ENCODE data around the gene C3orf38.
A peak's percentile ranks its signal among the peaks of the same experiment; 100 is the strongest.

Gene C3orf38

DNA sequence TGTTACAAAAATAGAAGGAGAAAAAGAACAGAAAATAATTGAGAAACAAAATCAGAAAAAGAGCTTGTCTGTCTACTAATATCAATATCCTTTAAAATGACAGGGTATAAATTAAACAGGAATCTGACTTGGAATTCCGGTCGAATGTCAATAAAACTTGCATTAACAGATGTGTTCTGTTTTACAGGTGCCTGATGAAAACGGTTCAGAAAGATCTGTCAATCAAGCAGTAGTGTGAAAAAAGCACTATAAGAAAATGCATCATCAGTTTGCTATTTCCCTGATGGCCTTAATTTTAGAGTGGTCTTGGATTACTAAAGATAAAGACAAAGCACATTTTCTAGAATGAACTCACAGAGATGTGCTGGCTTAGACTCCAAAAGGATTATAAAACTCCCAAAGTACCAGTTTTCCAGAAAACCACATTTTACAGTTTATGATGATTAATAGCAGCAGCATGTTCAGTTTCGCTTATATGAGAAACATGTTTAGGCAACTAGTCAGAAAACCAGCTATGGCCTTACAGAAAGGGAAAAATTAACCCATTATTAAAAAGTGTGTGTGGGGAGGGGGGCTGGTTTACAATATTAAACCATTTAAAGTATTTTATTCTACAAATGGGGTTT lies 8.2 kb upstream of the C3orf38 start:
- peak; percentile 50 for DNase-seq (ENCODE audit: low read depth, low spot score)
- no peak overlapping the region for H3K4me3 ChIP-seq (ENCODE audit: low read depth, low read length)
- TF ChIP-seq, protein P1, sequence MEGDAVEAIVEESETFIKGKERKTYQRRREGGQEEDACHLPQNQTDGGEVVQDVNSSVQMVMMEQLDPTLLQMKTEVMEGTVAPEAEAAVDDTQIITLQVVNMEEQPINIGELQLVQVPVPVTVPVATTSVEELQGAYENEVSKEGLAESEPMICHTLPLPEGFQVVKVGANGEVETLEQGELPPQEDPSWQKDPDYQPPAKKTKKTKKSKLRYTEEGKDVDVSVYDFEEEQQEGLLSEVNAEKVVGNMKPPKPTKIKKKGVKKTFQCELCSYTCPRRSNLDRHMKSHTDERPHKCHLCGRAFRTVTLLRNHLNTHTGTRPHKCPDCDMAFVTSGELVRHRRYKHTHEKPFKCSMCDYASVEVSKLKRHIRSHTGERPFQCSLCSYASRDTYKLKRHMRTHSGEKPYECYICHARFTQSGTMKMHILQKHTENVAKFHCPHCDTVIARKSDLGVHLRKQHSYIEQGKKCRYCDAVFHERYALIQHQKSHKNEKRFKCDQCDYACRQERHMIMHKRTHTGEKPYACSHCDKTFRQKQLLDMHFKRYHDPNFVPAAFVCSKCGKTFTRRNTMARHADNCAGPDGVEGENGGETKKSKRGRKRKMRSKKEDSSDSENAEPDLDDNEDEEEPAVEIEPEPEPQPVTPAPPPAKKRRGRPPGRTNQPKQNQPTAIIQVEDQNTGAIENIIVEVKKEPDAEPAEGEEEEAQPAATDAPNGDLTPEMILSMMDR (IDR thresholded peaks at IDR 0.05; ENCODE audit: low read depth, low read length), result no peak
- in situ Hi-C loops (cut with HindIII; ENCODE audit: low sequenced_read_pairs), result no loop called here

DNA sequence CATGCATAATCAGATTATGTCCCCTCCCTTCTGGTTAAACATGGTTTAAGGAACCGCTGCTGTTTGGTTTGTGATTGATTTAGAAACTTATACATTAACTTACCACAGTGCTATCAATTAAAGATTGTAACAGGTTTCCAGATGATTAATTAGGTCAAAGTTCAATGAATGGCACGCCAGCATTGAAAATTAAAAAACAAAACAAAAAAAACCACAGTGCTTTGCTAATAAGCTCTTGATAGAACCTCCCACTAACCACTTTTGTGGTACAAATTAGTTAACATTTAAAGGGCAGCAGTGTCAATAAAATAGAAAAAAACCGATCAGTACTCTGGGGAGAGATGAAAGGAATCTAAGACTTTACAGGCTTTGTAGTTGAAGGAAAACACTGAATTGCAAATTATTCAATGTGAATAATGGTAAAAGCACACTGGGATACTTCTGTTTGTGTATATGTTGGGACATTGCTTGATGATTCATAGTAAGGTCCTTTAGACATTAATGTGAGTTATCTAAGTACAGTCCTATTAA lies 7.6 kb upstream of the C3orf38 start:
- DNase-seq (ENCODE audit: low read depth, low spot score), result peak; percentile 19
- TF ChIP-seq, protein P1 (IDR thresholded peaks at IDR 0.05; ENCODE audit: low read depth, low read length), result no peak
- H3K4me3 ChIP-seq (ENCODE audit: low read depth, low read length), result no peak overlapping the region
- in situ Hi-C loops (cut with HindIII; ENCODE audit: low sequenced_read_pairs), result no loop called here

DNA sequence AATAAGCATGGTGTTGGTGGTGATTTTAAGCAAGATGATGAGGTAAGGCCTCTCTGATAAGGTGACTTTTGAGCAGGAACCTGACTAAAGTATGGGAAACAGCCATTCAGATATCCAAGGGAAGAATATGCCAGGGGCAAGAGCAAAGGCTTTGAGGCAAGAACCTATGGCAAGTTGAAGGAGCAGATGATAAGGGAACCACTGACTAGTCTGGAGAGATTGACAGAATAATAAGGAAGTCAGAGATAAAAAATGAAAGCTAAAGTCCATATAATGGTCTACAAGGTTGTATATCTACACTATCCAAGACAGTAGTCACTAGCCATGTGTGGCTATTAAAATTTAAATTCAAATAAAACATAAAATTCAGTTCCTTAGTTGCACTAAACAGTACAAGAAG lies 2.5 kb upstream of the C3orf38 start:
- in situ Hi-C loops (cut with HindIII; ENCODE audit: low sequenced_read_pairs), result no loop called here
- no peak for DNase-seq (ENCODE audit: low read depth, low spot score)
- TF ChIP-seq, protein P1 (IDR thresholded peaks at IDR 0.05; ENCODE audit: low read depth, low read length), result no peak

DNA sequence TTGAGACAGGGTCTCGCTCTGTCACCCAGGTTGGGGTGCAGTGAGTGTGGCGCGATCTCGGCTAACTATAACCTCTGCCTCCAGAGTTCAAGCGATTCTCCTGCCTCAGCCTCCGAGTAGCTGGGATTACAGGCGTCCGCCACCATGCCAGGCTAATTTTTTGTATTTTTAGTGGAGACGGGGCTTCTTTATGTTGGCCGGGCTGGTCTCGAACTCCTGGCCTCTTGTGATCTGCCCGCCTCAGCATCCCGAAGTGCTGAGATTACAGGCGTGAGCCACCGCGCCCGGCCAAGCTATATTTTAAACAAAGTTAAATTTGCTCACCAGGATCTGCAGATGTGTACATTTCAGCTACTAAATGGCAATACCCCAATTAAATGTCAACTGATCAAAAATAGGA lies 1.1 kb upstream of the C3orf38 start:
- in situ Hi-C loops (cut with HindIII; ENCODE audit: low sequenced_read_pairs), result no loop called here
- H3K4me3 ChIP-seq (ENCODE audit: low read depth, low read length), result peak overlapping the region; percentile 96
- TF ChIP-seq, protein P1 (IDR thresholded peaks at IDR 0.05; ENCODE audit: low read depth, low read length), result no peak
- no peak for DNase-seq (ENCODE audit: low read depth, low spot score)

More for the DNA sequence above, 2.5 kb upstream of the C3orf38 start:
- no peak overlapping the region for H3K4me3 ChIP-seq (ENCODE audit: low read depth, low read length)

DNA sequence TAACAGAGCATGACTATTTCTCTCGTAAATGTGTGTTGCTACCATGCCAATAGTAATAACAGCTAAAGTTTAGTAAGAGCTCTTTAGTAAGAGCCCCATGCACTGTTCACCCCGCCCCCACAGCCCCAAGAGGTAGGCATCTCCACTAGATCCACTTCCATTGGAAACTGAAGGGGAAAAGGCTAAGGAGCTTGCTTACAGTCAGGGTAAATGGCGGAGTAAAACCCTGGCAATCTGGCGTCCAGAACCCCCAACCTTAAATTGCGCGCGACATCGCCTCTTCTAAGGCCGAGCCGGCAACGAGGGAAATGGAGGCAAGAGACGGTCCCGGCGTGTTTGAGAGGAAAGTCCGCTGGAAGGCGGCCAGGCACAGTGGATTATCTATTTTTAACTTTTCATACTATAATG lies 654 bp upstream of the C3orf38 start:
- TF ChIP-seq, protein P1 (IDR thresholded peaks at IDR 0.05; ENCODE audit: low read depth, low read length), result no peak
- H3K4me3 ChIP-seq (ENCODE audit: low read depth, low read length), result peak overlapping the region; percentile 96
- no peak for DNase-seq (ENCODE audit: low read depth, low spot score)
- in situ Hi-C loops (cut with HindIII; ENCODE audit: low sequenced_read_pairs), result no loop called here

DNA sequence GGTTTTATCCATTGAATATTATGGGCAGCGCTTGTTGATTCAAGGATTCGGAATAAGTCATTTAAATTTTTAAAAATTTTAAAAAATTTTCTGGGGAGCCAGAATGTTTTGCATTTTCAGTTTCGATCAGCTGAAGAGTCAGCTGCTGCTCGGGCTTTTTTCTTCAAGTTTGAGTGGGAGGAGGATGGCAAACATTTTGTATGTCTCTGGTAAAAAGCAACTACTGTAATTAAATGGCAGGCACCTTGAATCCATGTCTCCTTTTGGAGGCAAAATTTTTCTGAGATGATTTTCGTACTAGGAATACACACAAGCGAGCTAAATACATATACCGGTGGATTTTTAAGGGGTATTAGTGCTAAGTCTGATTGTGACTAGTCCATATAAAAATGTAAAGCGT lies 612 bp downstream of the C3orf38 start:
- in situ Hi-C loops (cut with HindIII; ENCODE audit: low sequenced_read_pairs), result no loop called here
- H3K4me3 ChIP-seq (ENCODE audit: low read depth, low read length), result peak overlapping the region; percentile 96
- no peak for DNase-seq (ENCODE audit: low read depth, low spot score)
- TF ChIP-seq, protein P1 (IDR thresholded peaks at IDR 0.05; ENCODE audit: low read depth, low read length), result no peak
